NCI-H2029 (cell line): ENCODE results near the gene ADAMTS18.

Source experiments
- DNase-seq: peaks from one replicate; lab custom pipeline; 2025; lab: John Stamatoyannopoulos, UW

The ADAMTS18 gene

GRCh38 chr16:77437859-77438258 is 3.0 kb upstream of the ADAMTS18 start:
- no peak for DNase-seq

GRCh38 chr16:77435272-77435820 is 512 bp upstream of the ADAMTS18 start:
- DNase-seq: no peak

GRCh38 chr16:77434022-77434529 is 758 bp downstream of the ADAMTS18 start:
- no peak for DNase-seq

GRCh38 chr16:77433146-77433545 is 1.7 kb downstream of the ADAMTS18 start:
- no peak for DNase-seq

- no peak for DNase-seq
Observed at GRCh38 chr16:77432264-77432663, 2.6 kb downstream of the ADAMTS18 start.

- DNase-seq: no peak
Observed at GRCh38 chr16:77430787-77431585, 3.8 kb downstream of the ADAMTS18 start.

GRCh38 chr16:77430360-77430759 is 4.5 kb downstream of the ADAMTS18 start:
- DNase-seq: no peak

- no peak for DNase-seq
Observed at GRCh38 chr16:77424871-77425604, 9.8 kb downstream of the ADAMTS18 start.

GRCh38 chr16:77422196-77422784 is 12.5 kb downstream of the ADAMTS18 start:
- no peak for DNase-seq

- no peak for DNase-seq
Observed at GRCh38 chr16:77416939-77417480, 17.8 kb downstream of the ADAMTS18 start.

- DNase-seq: peak; percentile 35
Observed at GRCh38 chr16:77414752-77415231, 20.0 kb downstream of the ADAMTS18 start.

- no peak for DNase-seq
Observed at GRCh38 chr16:77410449-77410848, 24.4 kb downstream of the ADAMTS18 start.

- no peak for DNase-seq
Observed at GRCh38 chr16:77409311-77409710, 25.5 kb downstream of the ADAMTS18 start.

GRCh38 chr16:77408607-77409006 is 26.2 kb downstream of the ADAMTS18 start:
- DNase-seq: no peak

- DNase-seq: no peak
Observed at GRCh38 chr16:77406680-77407079, 28.2 kb downstream of the ADAMTS18 start.

GRCh38 chr16:77404775-77405174 is 30.1 kb downstream of the ADAMTS18 start:
- no peak for DNase-seq

GRCh38 chr16:77403732-77404131 is 31.1 kb downstream of the ADAMTS18 start:
- no peak for DNase-seq

- DNase-seq: no peak
Observed at GRCh38 chr16:77402672-77403071, 32.2 kb downstream of the ADAMTS18 start.

- DNase-seq: no peak
Observed at GRCh38 chr16:77402118-77402517, 32.7 kb downstream of the ADAMTS18 start.

GRCh38 chr16:77399546-77399945 is 35.3 kb downstream of the ADAMTS18 start:
- DNase-seq: no peak

- no peak for DNase-seq
Observed at GRCh38 chr16:77399066-77399465, 35.8 kb downstream of the ADAMTS18 start.

GRCh38 chr16:77398495-77398894 is 36.3 kb downstream of the ADAMTS18 start:
- no peak for DNase-seq
